Measurements from ENCODE around the gene SLC37A4. TPM values are rescaled to one million over a fixed set of nuclear protein-coding genes. Genes with fewer than 3 reads are reported as not detected.
A peak's percentile ranks its signal among the peaks of the same experiment; 100 is the strongest.

The SLC37A4 gene
- total and polyA plus RNA-seq, 2 of the 13 experiments (the other 11 are each of a cell fraction or from before 2014, with no cell fraction given): 43.0 to 56.1 TPM

DNA sequence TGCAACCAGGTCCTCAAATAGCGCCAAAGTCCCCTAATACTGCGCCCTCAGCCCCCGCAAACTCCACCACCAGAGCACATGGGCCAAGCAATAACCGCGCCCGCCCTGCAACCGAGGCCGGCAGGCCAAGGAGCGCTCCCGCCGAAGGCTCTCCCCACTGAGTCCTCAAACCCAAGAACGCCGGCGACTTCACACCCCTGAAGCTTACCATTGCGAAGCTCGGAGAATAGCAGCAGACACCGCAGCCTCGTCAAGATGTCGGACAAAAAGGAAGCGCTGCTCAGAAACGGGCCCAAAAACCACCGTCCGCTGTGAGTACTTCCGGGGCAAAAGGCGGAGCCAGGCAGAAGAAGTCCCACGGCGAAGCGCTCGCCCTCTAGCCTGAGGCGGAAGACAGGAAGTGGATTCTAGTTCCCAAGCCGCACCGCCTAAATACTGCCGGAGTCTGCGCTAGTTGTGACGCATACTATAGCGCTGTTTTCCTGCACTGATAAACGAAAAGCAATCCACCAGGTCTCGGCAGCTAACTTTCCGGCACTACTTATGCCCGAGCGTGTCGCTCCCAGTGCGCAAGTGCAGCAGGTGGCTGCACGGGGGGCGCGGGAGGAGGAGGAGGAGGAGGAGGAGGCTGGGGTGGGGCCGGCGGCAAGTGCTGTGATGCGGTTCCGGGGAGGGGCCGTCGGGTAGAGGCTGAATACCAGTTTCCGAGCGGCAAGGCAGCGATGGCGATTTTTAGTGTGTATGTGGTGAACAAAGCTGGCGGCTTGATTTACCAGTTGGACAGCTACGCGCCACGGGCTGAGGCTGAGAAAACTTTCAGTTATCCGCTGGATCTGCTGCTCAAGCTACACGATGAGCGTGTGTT, 12.4 kb downstream of the SLC37A4 start, which contains the start of the genes RPS25 and TRAPPC4 (continued):
- TF ChIP-seq ZNF263 (CRISPR knock-in tag; IDR thresholded peaks at IDR 0.05) (peak; percentile 88), REST (IDR thresholded peaks at IDR 0.05; ENCODE audit: borderline replicate concordance in 1 of 2, low read depth in 1 of 2, low read length in 2 of 2) (peak in 1 of 2 experiments; percentile 53; a peak in 1 of 4 replicates), ZNF790 (CRISPR knock-in tag; IDR thresholded peaks at IDR 0.05; ENCODE audit: borderline replicate concordance) (no peak), ZNF136 (CRISPR knock-in tag; IDR thresholded peaks at IDR 0.05; ENCODE audit: low read depth) (peak; percentile 69; the same call in 1 of the 2 replicates), ZNF446 (CRISPR knock-in tag; IDR thresholded peaks at IDR 0.05) (0 out of 2 replicates have a peak, but pooled peaks have one; percentile 47), ZNF776 (CRISPR knock-in tag; IDR thresholded peaks at IDR 0.05) (peak; percentile 45; the same call in 1 of the 2 replicates), ZNF720 (CRISPR knock-in tag; IDR thresholded peaks at IDR 0.05) (no peak), FOSL2 (CRISPR knock-in tag; IDR thresholded peaks at IDR 0.05) (peak; percentile 22; the same call in 1 of the 2 replicates), ASH2L (IDR thresholded peaks at IDR 0.05; ENCODE audit: insufficient read length, low read depth, low read length) (peak; percentile 96), EHMT2 (IDR thresholded peaks at IDR 0.05; ENCODE audit: borderline replicate concordance, low read depth, low read length) (no peak), HOMEZ (CRISPR knock-in tag; IDR thresholded peaks at IDR 0.05; ENCODE audit: low read depth) (no peak), TFDP2 (CRISPR knock-in tag; IDR thresholded peaks at IDR 0.05) (peak; percentile 38), HNF1B (CRISPR knock-in tag; IDR thresholded peaks at IDR 0.05) (peak; percentile 87), ZEB1 (IDR thresholded peaks at IDR 0.05; ENCODE audit: insufficient replicate concordance, low read depth) (peak; percentile 71), PTBP1 (IDR thresholded peaks at IDR 0.05; ENCODE audit: low read depth, low read length, poor library complexity, severe bottlenecking) (no peak), ZC3H13 (CRISPR knock-in tag; IDR thresholded peaks at IDR 0.05) (peak; percentile 58), HDAC6 (IDR thresholded peaks at IDR 0.05; ENCODE audit: low read depth, low read length) (no peak), ETV5 (CRISPR knock-in tag; IDR thresholded peaks at IDR 0.05; ENCODE audit: borderline replicate concordance) (peak; percentile 75), MIER2 (CRISPR knock-in tag; IDR thresholded peaks at IDR 0.05) (no peak), ZNF792 (CRISPR knock-in tag; IDR thresholded peaks at IDR 0.05) (no peak)
- TF ChIP-seq, protein P1, sequence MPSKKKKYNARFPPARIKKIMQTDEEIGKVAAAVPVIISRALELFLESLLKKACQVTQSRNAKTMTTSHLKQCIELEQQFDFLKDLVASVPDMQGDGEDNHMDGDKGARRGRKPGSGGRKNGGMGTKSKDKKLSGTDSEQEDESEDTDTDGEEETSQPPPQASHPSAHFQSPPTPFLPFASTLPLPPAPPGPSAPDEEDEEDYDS (CRISPR knock-in tag; IDR thresholded peaks at IDR 0.05): peak; percentile 88

Measured in HepG2 (cell line).